ENCODE measurements around the gene RNASE11.
"Not testable (repeated sequence)": the region's sequence is repeated elsewhere in the genome, so short reads cannot be mapped to it uniquely, and the experiment has no call there.

Gene RNASE11

DNA sequence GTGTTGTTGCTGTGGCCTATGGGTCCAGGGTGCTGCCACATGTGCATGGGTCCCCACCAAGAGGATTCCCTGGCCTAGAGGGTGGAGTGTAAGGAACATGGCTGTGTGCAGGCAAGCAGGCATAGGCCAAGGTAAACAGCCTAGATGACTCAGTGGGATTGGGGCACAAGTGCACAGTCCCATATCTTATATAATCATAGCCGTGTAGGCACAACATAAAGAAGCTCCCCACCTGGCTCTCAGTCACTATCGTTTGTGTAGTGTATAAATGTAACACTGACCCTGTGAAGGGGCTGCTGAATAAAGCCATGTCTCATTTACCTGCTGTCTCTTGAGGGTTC, 19.1 kb upstream of the RNASE11 start:
- Mint-ChIP-seq H3K9me3 (no peaks in the 10 kb centered on the region), H3K36me3 (no peaks in the 10 kb centered on the region), H3K4me1 (peaks cover 16% of the 10 kb centered on the region), H3K4me3 (no peak overlapping the region), H3K27ac (no peak overlapping the region)
- DNase-seq (ENCODE audit: low spot score in 2 of 2) (no peak), ATAC-seq (no peak)

DNA sequence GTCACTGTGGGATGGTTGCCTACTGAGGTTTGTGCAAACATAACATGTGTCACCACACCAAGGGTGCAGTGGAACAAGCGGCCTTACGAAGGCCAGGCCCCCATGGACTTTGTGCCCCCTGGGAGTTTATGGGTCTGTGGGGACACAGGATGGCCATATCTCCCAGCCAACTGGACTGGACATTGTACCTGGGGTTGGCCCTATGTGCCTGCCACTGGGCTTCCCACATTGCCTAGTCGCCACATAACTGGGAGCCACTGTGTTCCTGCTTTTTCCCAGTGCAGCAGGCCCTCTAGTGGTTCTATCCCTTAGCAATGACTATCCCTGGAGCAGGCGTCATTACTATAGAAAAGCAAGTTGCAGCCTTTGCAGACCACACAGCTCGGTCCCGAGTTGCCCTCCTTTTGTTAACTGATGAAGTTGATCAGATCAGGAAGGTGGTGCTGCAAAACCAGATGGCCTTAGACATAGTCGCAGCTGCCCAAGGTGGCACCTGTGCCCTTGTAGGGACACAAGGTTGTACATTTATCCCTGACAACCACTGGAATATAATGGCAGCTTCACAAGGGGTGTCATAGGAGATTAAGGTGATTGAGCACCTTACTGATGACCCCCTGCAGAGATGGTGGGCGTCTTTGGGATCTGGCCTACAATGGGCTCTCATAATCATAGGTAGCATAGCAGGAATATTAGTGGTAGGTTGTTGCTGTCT, 18.5 kb upstream of the RNASE11 start:
- Mint-ChIP-seq H3K4me3 (no peak overlapping the region), H3K36me3 (no peaks in the 10 kb centered on the region), H3K27ac (no peak overlapping the region), H3K4me1 (peaks cover 16% of the 10 kb centered on the region), H3K9me3 (no peaks in the 10 kb centered on the region)
- DNase-seq (ENCODE audit: low spot score in 2 of 2): no peak
- no peak for ATAC-seq

DNA sequence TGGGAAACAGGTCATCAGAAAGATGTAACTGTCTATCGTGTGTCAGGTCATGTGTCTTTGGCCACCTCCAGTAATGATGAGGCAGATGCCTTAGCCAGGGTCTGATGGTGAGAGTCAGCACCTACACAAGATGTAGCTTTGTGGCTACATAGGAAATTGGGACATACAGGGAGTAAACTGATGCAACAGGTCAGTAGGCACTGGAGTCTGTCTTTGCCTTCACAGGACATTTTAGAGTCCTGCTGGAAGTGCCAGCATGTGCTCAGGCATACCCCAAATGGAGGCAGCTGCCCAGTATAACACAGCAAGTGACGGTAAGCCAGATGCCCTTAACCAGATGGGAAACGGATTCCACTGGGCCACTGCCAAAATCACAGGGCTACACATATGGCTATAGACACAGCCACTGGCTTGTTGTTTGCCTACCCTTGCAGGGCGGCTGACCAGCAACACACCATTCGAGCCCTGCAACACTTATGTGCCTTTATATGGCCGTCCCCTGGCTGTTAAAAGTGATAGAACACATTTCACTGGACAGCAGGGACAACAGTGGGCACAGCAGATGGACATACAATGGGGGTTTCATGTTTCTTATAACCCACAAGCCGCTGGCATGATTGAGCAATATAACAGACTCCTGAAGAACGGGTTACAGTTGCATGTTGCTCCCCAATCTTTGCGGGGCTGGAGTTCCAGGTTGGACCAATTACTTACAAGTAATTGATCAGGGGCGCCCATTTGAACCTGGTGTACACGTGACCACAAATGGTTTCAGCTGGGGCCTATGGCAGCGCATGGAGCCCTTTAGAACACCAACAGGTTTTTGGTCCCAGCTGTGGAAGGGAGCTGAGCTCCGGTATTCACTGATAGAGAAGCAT, 16.3 kb upstream of the RNASE11 start:
- no peak overlapping the region for H3K4me3 Mint-ChIP-seq
- no peak overlapping the region for H3K27ac Mint-ChIP-seq
- no peaks in the 10 kb centered on the region for H3K9me3 Mint-ChIP-seq
- no peaks in the 10 kb centered on the region for H3K36me3 Mint-ChIP-seq
- DNase-seq (ENCODE audit: low spot score in 2 of 2) (no peak), ATAC-seq (no peak)
- peaks cover 16% of the 10 kb centered on the region for H3K4me1 Mint-ChIP-seq

DNA sequence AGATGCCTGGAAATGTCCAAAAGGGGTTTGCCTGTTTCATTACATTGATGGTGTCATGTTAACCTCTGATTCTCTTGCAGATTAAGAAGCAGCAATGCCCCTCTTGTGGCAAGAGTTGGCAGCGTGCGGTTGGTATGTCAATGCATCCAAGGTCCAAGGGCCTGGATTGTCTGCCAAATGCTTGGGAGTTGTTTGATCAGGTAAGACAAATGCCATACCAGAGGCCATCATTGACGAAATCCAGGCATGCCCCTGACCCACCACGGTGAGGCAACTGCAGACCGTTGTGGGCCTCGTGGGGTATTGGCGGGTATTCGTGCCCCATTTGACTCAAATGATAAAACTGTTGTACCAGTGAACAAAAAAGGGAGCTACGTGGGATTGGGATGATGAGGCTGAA, 14.8 kb upstream of the RNASE11 start:
- Mint-ChIP-seq H3K4me1 (peaks cover 6% of the 10 kb centered on the region), H3K27ac (no peak overlapping the region), H3K4me3 (no peak overlapping the region), H3K9me3 (no peaks in the 10 kb centered on the region), H3K36me3 (no peaks in the 10 kb centered on the region)
- DNase-seq (ENCODE audit: low spot score in 2 of 2) (no peak), ATAC-seq (no peak)

DNA sequence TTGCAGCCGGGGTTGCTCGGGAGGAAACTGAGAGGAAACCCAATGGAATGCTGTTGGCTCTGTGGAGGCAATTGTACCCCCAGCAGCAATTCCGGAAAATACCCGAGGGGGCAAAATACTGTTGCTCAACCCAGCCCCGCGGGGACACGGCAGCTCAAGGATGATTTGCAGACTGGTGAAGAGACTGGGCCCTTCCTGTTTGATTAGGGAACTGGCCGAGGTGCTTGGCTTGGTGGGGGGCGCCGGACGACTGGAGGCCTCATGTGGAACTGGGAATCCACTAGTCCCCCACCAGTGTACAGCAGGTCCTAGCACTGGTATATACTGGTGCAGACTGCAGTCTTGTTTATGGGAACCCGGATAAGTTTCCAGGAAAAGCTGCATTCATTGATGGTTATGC, 13.7 kb upstream of the RNASE11 start:
- H3K4me1 Mint-ChIP-seq: no peaks in the 10 kb centered on the region
- H3K4me3 Mint-ChIP-seq: no peak overlapping the region
- ATAC-seq (no peak), DNase-seq (ENCODE audit: low spot score in 2 of 2) (no peak)
- no peaks in the 10 kb centered on the region for H3K36me3 Mint-ChIP-seq
- H3K9me3 Mint-ChIP-seq: no peaks in the 10 kb centered on the region
- no peak overlapping the region for H3K27ac Mint-ChIP-seq

DNA sequence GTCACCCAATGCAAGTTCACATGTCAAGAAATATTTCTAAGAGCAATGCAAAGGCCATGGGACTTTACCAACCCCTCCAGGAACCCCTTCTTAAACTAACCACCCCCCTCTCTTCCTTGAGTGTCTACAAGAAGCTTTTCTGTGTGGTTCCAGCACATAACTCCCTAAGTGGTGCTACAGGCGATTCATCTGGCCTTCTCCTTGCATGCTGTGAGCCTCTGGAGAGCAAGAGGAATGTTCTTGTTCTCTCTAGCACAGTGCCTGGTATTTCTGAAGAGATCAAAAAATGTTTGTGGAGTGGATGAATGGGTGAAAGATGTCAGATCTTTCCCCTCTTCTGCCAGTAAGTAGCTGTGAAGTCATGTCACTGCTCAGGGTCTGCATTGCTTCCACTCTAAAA, 9.3 kb upstream of the RNASE11 start:
- Mint-ChIP-seq H3K36me3 (no peaks in the 10 kb centered on the region), H3K4me3 (no peak overlapping the region), H3K4me1 (no peaks in the 10 kb centered on the region), H3K9me3 (no peaks in the 10 kb centered on the region), H3K27ac (no peak overlapping the region)
- DNase-seq (ENCODE audit: low spot score in 2 of 2): no peak
- ATAC-seq: no peak

DNA sequence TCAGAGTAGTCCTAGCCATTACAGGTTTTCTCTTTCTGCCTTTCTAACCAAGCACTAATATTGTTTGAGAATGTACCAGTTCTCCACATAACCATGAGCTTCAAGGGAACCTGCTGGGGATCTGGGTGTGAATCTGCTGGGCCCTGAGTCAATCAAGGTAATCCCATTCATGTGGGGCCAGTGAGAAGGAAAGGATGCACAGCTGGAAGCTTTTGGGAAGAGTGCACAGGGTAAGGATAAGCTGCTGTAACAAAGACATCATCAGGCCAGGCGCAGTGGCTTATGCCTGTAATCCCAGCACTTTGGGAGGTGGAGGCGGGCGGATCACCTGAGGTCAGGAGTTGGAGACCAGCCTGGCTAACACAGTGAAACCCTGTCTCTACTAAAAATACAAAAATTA, 7.9 kb upstream of the RNASE11 start:
- not testable (repeated sequence) for DNase-seq (ENCODE audit: low spot score in 2 of 2); H3K4me3 Mint-ChIP-seq; H3K9me3 Mint-ChIP-seq; H3K4me1 Mint-ChIP-seq; H3K36me3 Mint-ChIP-seq; ATAC-seq; H3K27ac Mint-ChIP-seq

DNA sequence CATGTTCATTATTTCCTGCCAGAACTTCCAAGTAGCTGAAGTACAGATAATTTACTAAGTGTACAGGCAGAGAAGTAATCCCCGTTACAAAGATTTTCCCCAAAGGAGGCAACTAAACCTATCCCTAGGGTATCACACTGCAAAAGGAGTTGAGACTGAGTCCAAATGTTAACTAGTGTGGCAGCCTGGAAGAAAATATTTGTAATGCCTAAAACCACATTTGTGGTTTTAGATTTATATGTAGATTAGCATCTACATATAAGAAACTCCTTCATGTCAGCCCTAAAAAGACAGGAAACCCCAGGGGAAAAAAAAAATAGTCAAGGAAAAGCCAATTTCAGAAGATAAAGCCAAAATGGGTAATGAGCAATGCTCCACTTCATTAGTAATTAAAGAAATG, 4.8 kb upstream of the RNASE11 start:
- DNase-seq (ENCODE audit: low spot score in 2 of 2) (no peak), ATAC-seq (no peak)
- Mint-ChIP-seq H3K4me1 (no peaks in the 10 kb centered on the region), H3K4me3 (no peak overlapping the region), H3K36me3 (no peaks in the 10 kb centered on the region), H3K27ac (no peak overlapping the region), H3K9me3 (no peaks in the 10 kb centered on the region)

DNA sequence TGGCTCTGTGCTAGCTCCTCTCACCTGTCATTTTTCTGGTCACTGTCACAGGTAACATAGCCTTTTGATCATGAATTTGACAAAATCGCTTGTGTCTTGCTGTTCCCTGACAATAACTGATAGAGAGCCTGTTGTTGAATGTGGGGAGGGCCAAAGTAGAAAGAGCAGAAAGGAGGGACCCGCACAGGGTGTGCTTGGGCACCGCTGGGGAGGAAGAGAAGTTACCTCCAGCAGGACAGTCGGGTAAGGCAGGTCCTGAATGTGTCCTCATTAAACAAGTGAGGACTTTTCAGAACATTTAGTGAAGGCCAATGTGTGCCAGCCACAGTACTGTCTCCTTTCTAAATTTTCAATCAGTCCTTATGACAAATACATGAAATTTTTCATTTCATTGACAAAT, 3.4 kb upstream of the RNASE11 start, which contains the start of gene RNASE12:
RNASE12 (minus strand) TSS at position 142 of the 400 bp plus-strand sequence. CDS start 653 bp downstream, outside the sequence.
- no peak within 1 kb of the TSS for H3K27ac Mint-ChIP-seq
- DNase-seq (ENCODE audit: low spot score in 2 of 2): no peak
- no peaks in the 10 kb centered on the region for H3K9me3 Mint-ChIP-seq
- no peak for ATAC-seq
- no peaks in the 10 kb centered on the region for H3K4me1 Mint-ChIP-seq
- no peaks in the 10 kb centered on the region for H3K36me3 Mint-ChIP-seq
- no peak within 1 kb of the TSS for H3K4me3 Mint-ChIP-seq

DNA sequence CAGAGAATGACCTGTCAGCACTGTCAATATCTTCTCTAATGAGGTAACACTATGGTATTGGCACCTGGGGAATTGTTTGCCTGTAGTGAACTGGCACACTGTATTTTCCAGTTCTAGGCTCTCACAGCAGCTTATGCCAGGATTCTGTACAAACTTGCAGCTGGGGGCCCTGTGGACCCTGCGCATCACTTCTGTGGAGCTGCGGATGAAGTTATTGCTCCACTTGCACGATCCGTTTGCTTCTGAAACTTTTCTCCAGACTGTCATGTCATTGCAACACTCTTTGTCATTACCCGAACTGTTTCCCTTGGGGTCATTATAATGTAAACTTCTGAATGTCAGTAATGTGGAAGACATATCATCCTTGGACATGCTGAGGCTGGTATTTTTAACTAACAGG, 3.9 kb downstream of the RNASE11 start:
- no peak overlapping the region for H3K27ac Mint-ChIP-seq
- no peak overlapping the region for H3K4me3 Mint-ChIP-seq
- no peaks in the 10 kb centered on the region for H3K9me3 Mint-ChIP-seq
- no peaks in the 10 kb centered on the region for H3K36me3 Mint-ChIP-seq
- no peaks in the 10 kb centered on the region for H3K4me1 Mint-ChIP-seq
- ATAC-seq (no peak), DNase-seq (ENCODE audit: low spot score in 2 of 2) (no peak)

DNA sequence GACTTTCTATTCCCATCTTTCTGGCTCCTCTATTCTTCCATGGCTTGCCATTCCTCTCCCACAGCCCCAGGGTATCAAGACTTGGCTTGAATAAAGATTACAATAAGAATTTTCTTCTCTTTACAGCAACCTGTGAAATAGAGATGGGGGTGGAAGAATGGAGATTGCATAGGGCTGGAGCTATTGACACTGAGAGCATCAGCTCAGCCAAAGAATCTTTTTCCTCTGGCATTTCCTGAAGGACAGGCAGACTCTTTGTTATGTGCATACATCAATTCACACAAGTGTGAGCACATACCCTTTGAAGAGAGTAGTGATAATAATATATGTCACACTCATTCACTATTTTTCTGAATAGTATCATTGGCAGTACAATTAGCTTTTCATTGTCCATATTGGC, 4.7 kb downstream of the RNASE11 start:
- Mint-ChIP-seq H3K4me1 (no peaks in the 10 kb centered on the region), H3K36me3 (no peaks in the 10 kb centered on the region), H3K4me3 (no peak overlapping the region), H3K9me3 (no peaks in the 10 kb centered on the region), H3K27ac (no peak overlapping the region)
- ATAC-seq (no peak), DNase-seq (ENCODE audit: low spot score in 2 of 2) (no peak)

DNA sequence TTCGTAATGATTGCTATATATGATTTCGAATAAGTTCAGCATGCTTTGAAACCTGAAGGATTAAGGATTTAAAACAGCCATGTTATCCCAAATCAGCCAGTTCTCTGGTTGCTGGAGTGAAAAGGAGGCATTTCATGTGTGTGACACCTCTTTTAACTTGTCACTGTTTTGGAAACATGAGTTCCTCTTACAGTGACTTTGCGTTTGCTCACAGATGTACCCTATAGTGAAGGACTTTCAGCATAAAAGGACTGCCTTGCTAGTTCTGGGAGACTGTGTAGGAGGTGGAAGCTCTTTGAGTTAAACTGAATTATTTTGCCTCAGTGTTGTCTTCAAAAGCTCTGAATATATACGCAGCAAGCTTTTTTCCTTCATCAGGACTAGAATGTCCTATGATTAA, 7.6 kb downstream of the RNASE11 start:
- DNase-seq (ENCODE audit: low spot score in 2 of 2) (no peak), ATAC-seq (no peak)
- no peak overlapping the region for H3K4me3 Mint-ChIP-seq
- H3K4me1 Mint-ChIP-seq: no peaks in the 10 kb centered on the region
- H3K27ac Mint-ChIP-seq: no peak overlapping the region
- no peaks in the 10 kb centered on the region for H3K9me3 Mint-ChIP-seq
- no peaks in the 10 kb centered on the region for H3K36me3 Mint-ChIP-seq

DNA sequence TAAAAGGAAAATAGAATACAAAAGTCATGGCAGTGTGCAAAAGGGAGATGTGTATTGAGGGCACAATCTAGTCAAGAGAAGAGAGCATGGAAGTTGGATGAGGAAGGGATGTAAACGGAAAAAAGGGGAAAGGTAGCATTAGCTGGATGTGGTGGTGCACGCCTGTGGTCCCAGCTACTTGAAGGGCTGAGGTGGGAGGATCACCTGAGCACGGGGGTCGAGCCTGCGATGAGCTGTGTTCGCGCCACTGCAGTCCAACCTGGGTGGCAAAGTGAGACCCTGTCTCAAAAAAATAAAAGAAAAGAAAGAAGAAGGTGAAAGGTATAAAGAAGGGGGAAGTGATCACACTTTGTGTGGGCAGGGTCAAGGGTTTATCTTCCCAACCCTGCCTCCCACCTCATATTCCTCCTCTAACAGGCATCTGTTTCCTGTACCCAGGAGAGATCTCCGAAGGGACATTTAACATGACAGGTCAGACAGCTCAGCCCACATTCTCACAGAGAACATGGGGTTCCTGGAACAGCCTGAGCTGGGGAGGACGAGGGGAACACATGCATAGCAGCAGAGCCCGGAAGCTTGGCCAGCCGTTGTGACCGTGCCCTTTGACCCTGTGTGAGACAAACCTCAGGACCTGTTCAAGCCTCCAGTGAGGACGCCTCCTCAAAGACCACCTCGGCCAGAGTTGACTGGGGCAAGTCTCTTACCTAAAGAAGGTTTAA, 8.9 kb downstream of the RNASE11 start:
- ATAC-seq (no peak), DNase-seq (ENCODE audit: low spot score in 2 of 2) (no peak)
- H3K36me3 Mint-ChIP-seq: no peaks in the 10 kb centered on the region
- no peak overlapping the region for H3K27ac Mint-ChIP-seq
- no peaks in the 10 kb centered on the region for H3K9me3 Mint-ChIP-seq
- no peak overlapping the region for H3K4me3 Mint-ChIP-seq
- no peaks in the 10 kb centered on the region for H3K4me1 Mint-ChIP-seq

DNA sequence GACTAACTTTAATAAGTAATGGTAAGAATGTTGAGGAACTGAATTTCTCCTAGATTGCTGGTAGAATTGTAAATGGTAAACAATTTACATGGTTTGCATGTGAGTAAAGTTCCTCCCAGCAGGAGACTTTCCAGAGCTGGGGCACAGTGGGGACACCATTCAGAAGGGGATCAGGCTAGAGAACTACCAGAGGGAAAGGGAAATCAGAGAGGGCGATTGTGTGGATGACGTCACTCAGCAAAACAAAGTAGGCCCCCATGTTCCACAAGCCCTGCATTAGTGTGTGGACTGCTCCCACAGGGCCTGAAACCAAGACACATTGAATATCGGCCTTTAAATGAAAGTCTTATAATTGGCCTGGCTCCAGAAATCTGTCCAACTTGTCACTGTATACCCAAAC, 9.5 kb downstream of the RNASE11 start:
- no peaks in the 10 kb centered on the region for H3K4me1 Mint-ChIP-seq
- H3K4me3 Mint-ChIP-seq: no peak overlapping the region
- H3K9me3 Mint-ChIP-seq: no peaks in the 10 kb centered on the region
- H3K27ac Mint-ChIP-seq: no peak overlapping the region
- DNase-seq (ENCODE audit: low spot score in 2 of 2) (no peak), ATAC-seq (no peak)
- H3K36me3 Mint-ChIP-seq: no peaks in the 10 kb centered on the region

DNA sequence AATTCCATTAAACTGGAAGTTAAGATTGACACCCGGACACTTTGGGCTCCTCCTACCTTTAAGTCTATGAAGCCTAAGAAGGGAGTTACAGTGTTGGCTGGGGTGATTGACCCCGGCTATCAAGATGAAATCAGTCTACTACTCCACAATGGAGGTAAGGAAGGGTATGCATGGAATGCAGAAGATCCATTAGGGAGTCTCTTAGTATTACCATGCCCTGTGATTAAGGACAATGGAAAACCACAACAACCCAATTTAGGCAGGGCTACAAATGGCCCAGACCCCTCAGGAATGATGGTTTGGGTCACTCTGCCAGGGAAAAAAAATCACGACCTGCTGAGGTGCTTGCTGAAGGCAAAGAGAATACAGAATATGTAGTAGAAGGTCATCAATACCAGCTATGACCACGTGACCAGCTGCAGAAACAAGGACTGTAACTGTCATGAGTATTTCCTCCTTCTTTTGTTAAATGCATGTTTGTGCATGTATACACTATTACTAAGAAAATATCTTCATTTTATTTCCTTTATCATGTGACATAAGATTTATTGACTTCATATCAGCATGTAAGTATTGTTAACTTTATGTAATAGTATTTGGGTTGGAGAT, 15.3 kb downstream of the RNASE11 start:
- ATAC-seq; DNase-seq (ENCODE audit: low spot score in 2 of 2); H3K36me3 Mint-ChIP-seq; H3K4me1 Mint-ChIP-seq; H3K27ac Mint-ChIP-seq; H3K9me3 Mint-ChIP-seq; H3K4me3 Mint-ChIP-seq: not testable (repeated sequence)

All from stimulated activated effector memory CD8-positive, alpha-beta T cell treated with anti-CD3 and anti-CD28 coated beads, Interleukin-12 subunit alpha, Interleukin-12 subunit beta, amount 100 ng/mL, for 72 hours (primary cell).